CD8-positive, alpha-beta memory T cell (primary cell): ENCODE results near the gene CDC27. TPM values are rescaled to one million over a fixed set of nuclear protein-coding genes. Genes with fewer than 3 reads are reported as not detected.

ENCODE experiments used
- CTCF ChIA-PET: fragments of 350-600 bp; sonication (Branson Sonifier 250); formaldehyde crosslinking; loops from one replicate; lab custom pipeline; 2021; ENCODE audit warnings: antibody characterized with exemption; lab: Charles Lee
- POLR2A ChIA-PET: fragments of 350-600 bp; sonication (Branson Sonifier 250); formaldehyde crosslinking; loops from one replicate; lab custom pipeline; 2021; ENCODE audit warnings: antibody characterized with exemption; lab: Charles Lee
- DNase-seq, 5 donors: peaks; one replicate each; pipeline versions ENCODE4 v3.0.0 to v3.0.0-alpha.2; 2020 to 2022; ENCODE audit warnings: mixed read lengths in 1 of 5
- H3K27ac ChIP-seq: one replicate; pipeline ENCODE4 v1.7.0; 2013; ENCODE audit warnings: low read depth, mild to moderate bottlenecking, low read length, moderate library complexity
- H3K27me3 ChIP-seq: 2 replicates; pipeline ENCODE4 v1.7.0; 2013; ENCODE audit warnings: low read length, mild to moderate bottlenecking; ENCODE audit not compliant: insufficient read depth, poor library complexity, severe bottlenecking
- H3K36me3 ChIP-seq: 2 replicates; pipeline ENCODE4 v1.7.0; 2013; ENCODE audit warnings: mild to moderate bottlenecking, low read length, moderate library complexity; ENCODE audit not compliant: insufficient read depth
- H3K4me1 ChIP-seq: 2 replicates; pipeline ENCODE4 v1.7.0; 2013; ENCODE audit warnings: mild to moderate bottlenecking, low read length, moderate library complexity; ENCODE audit not compliant: insufficient read depth
- H3K4me3 ChIP-seq: 2 replicates; pipeline ENCODE4 v1.7.0; 2013; ENCODE audit warnings: mild to moderate bottlenecking, low read length
- H3K9me3 ChIP-seq: 2 replicates; pipeline ENCODE4 v1.7.0; 2013; ENCODE audit warnings: mild to moderate bottlenecking, low read length
- H3K27ac Mint-ChIP-seq, 8 donors: one replicate each; pipeline ENCODE4 v1.8.0; 2020 to 2021; ENCODE audit warnings: mixed read lengths in 8 of 8, mild to moderate bottlenecking in 6 of 8, inconsistent platforms in 3 of 8, moderate library complexity in 3 of 8
- H3K27me3 Mint-ChIP-seq, 2 donors: one replicate each; pipeline ENCODE4 v1.8.0; 2020 to 2021; ENCODE audit warnings: mixed read lengths in 2 of 2, mild to moderate bottlenecking in 1 of 2, moderate library complexity in 1 of 2
- H3K36me3 Mint-ChIP-seq, 3 donors: one replicate each; pipeline ENCODE4 v1.8.0; 2020 to 2021; ENCODE audit warnings: mixed read lengths in 3 of 3, inconsistent platforms in 1 of 3, mild to moderate bottlenecking in 1 of 3
- H3K4me1 Mint-ChIP-seq, 3 donors: one replicate each; pipeline ENCODE4 v1.8.0; 2020 to 2021; ENCODE audit warnings: mixed read lengths in 3 of 3, inconsistent platforms in 1 of 3, mild to moderate bottlenecking in 1 of 3
- H3K4me3 Mint-ChIP-seq, 7 donors: one replicate each; pipeline ENCODE4 v1.8.0; 2020 to 2021; ENCODE audit warnings: mixed read lengths in 7 of 7, mild to moderate bottlenecking in 6 of 7, moderate library complexity in 4 of 7, inconsistent platforms in 2 of 7
- H3K9me3 Mint-ChIP-seq, 5 donors: one replicate each; pipeline ENCODE4 v1.8.0; 2020 to 2022; ENCODE audit warnings: mixed read lengths in 5 of 5, mild to moderate bottlenecking in 3 of 5, moderate library complexity in 2 of 5, inconsistent platforms in 1 of 5
- polyA plus RNA-seq: library from polyadenylated mRNA; unstranded; fragments of 300-500 nt; fragmentation: Illumina TruSeq; gene quantifications from one replicate; pipeline ENCODE4 v1.2.3, GENCODE V29; 2021
- total RNA-seq, 2 experiments: library from RNA; stranded (reverse); gene quantifications; one replicate each; pipeline ENCODE4 v1.2.3, GENCODE V29; 2021

CDC27 gene
- total and polyA plus RNA-seq, 3 experiments from 2014 or later = 96.2 to 116 (median 113) TPM

DNA sequence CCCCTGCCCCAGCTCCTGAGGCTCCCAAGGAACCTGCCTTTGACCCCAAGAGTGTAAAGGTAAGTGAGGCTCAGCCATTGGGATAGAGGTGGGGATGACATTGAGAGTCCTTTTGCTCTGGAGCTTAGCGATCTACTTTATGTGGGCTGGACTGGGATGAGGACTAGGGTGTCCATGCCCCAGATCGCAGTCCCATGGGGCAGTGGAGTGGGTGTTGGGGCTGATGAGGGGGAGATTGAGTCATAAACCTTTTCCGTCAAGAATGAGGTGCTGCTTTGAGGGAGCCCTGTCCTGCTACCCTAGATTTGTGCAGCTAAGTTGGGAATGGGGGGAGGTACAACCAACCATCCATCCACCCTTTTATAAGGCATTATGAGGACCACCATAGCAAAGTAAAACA, 20.4 kb upstream of the CDC27 start:
- CTCF ChIA-PET = interaction anchor here (0.9 kb wide), 1 partner anchor 28 kb away, joined by 3 read pairs; no protein-coding TSS in a partner anchor
- POLR2A ChIA-PET = interaction anchor here (0.6 kb wide), 1 partner anchor 1757 kb away, joined by 3 read pairs; no protein-coding TSS in a partner anchor

DNA sequence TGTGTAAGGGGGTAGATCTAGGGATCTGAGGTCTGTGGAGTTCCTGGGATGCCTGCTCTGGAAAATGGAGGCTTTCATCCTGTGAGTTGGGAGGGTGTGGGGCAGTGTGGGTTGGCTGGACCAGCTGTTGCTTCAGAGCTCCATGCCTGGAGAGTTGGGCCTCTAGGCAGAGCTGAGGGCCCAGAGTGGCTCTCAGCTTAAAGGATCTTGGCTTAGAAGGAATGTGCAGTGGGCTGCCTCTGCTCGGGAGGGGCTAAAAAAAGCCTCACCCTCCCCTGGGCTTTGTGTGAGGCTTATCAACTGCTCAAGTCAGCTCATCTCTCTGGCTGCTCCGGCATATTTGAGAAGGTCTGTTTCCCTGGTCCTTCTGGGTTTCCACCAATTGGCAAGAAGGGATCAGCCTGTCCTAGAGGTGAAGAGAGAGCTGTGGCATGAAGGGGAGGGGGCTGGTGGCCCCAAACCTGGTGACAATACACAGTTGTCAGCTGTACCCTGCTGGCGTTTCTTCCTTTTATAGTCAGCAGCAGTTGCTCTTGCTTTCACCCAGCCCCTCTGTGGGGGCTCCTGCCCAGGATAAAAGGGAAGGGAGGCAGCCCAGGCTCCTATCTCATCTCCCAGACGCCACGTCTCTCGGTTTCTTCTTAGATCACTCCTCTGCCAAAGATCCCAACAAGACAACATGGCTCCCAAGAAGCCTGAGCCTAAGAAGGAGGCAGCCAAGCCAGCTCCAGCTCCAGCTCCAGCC, 19.8 kb upstream of the CDC27 start, which contains the start of gene MYL4:
MYL4 (plus strand) TSS at position 605 of the 745 bp plus-strand sequence; CDS start at position 680, 75 bp downstream.
- Mint-ChIP-seq H3K27me3 (peaks cover 4 to 5% of the 10 kb centered on the region in 2 donors), H3K27ac (peak within 1 kb of the TSS in 3 of 8 donors; percentile 8 to 77 (median 52)), H3K9me3 (no peaks in the 10 kb centered on the region), H3K4me1 (peaks cover 39 to 42% (median 39%) of the 10 kb centered on the region in 3 donors), H3K4me3 (no peak within 1 kb of the TSS), H3K36me3 (no peaks in the 10 kb centered on the region)
- Histone ChIP-seq H3K27ac (peak within 1 kb of the TSS; percentile 75), H3K36me3 (no peaks in the 10 kb centered on the region), H3K4me3 (no peak within 1 kb of the TSS), H3K27me3 (no peaks in the 10 kb centered on the region), H3K9me3 (no peaks in the 10 kb centered on the region), H3K4me1 (peaks cover 33% of the 10 kb centered on the region)
- DNase-seq = no peak
- ChIA-PET POLR2A (interaction anchor here (0.6 kb wide), 1 partner anchor 1486 kb away, joined by 5 read pairs; no protein-coding TSS in a partner anchor), CTCF (interaction anchor here (0.9 to 1.5 kb wide), 2 partner anchors 20 to 28 kb away, joined by 3 to 6 read pairs; no protein-coding TSS in a partner anchor)

More for the DNA sequence above, 20.4 kb upstream of the CDC27 start:
- no peaks in the 10 kb centered on the region for H3K36me3 Mint-ChIP-seq
- Histone ChIP-seq H3K27me3 (no peaks in the 10 kb centered on the region), H3K9me3 (no peaks in the 10 kb centered on the region), H3K4me3 (no peak overlapping the region), H3K4me1 (peaks cover 27% of the 10 kb centered on the region), H3K27ac (peak overlapping the region; percentile 75), H3K36me3 (no peaks in the 10 kb centered on the region)
- H3K4me1 Mint-ChIP-seq = peaks cover 33 to 36% (median 34%) of the 10 kb centered on the region in 3 donors
- H3K27ac Mint-ChIP-seq = no peak overlapping the region
- DNase-seq = no peak
- H3K9me3 Mint-ChIP-seq = no peaks in the 10 kb centered on the region
- no peak overlapping the region for H3K4me3 Mint-ChIP-seq
- peaks cover 4 to 5% of the 10 kb centered on the region in 2 donors for H3K27me3 Mint-ChIP-seq

DNA sequence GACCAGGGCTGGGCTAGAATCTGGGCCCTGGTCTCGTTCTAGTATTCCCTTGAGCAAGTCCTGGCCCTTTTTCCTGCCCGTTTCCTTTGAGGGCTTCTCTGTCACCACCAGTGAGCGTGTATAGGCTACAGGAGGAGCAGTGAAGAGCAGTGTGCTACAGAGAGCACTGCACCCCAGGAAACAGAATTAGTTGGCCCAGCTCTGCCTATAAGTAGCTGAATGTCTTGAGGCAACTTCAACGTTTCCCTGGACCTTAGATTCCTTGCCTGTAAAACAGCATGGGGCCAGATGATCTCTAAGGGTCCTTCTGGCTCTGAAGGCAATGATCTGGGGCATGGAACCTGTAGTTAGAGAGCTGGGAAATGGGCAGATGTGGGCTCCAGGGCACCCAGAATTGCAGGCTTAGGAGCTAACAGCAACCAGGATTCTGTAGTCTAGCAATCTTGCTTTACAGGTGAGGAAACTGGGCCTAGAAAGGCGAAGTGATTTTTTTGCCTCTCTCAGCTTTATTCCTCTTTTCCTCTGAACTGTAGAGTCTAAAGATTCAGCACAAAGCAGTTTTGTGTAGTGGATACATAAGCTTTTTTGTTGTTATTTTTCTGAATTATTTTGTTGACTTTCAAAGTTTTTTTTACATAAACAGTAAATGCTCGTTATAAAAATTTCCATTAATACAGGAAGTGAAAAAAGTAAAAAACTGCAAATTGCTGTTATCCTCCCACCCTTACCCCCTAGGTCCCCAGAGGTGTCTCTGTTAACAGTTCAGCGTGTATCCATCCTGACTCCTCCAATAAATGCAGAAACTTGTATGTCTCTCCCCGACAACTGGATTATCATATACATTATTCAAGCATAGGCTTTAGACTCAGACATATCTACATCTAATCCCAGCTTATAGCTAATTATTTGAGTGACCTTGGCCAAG, 18.3 kb upstream of the CDC27 start:
- DNase-seq = no peak
- ChIA-PET CTCF (interaction anchor here (1.2 to 1.5 kb wide), 2 partner anchors 12 to 22 kb away, joined by 3 to 6 read pairs; no protein-coding TSS in a partner anchor), POLR2A (interaction anchor here (0.9 kb wide), 1 partner anchor 10 kb away, joined by 3 read pairs; no protein-coding TSS in a partner anchor)
- Mint-ChIP-seq H3K9me3 (no peaks in the 10 kb centered on the region), H3K4me3 (no peak overlapping the region), H3K27ac (peak overlapping the region in 7 of 8 donors; percentile 8 to 97 (median 63)), H3K36me3 (no peaks in the 10 kb centered on the region), H3K4me1 (peaks cover 48 to 51% (median 49%) of the 10 kb centered on the region in 3 donors), H3K27me3 (peaks cover 3 to 5% of the 10 kb centered on the region in 2 donors)
- no peaks in the 10 kb centered on the region for H3K9me3 ChIP-seq
- peaks cover 39% of the 10 kb centered on the region for H3K4me1 ChIP-seq
- H3K4me3 ChIP-seq = no peak overlapping the region
- H3K27me3 ChIP-seq = no peaks in the 10 kb centered on the region
- H3K36me3 ChIP-seq = no peaks in the 10 kb centered on the region
- no peak overlapping the region for H3K27ac ChIP-seq

DNA sequence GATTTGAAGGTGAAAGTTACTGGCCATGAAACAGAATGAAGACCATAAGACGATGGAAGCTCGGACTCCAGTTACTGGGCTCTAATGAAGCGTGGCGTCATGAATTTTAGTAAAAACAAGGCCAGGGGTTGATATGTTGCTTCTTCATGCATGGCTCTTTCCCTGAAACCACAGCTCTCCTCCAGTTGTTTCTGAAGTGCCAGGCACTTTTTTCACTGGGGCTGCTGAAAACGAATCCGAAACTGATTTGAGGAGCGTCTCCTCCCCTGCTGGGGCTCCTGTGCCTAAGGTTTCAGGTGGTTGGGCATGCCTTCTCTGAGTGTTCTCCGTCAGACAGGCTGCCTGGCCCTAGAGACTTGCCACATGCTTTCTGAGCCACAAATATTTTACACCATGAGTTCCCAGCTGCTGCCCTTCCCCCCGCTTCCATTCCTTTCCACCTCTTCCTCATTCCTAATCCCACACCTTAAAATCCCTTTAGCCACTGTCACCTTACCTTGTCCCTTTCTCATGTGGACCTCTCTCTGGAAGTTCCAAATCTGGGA, 16.4 kb upstream of the CDC27 start:
- Mint-ChIP-seq H3K9me3 (no peaks in the 10 kb centered on the region), H3K27ac (peak overlapping the region; percentile 88 to 98 (median 96)), H3K36me3 (no peaks in the 10 kb centered on the region), H3K27me3 (peaks cover 0 to 2% of the 10 kb centered on the region in 2 donors), H3K4me3 (peak overlapping the region; percentile 65 to 93 (median 84)), H3K4me1 (peaks cover 50 to 57% (median 51%) of the 10 kb centered on the region in 3 donors)
- Histone ChIP-seq H3K27ac (peak overlapping the region; percentile 77), H3K36me3 (no peaks in the 10 kb centered on the region), H3K27me3 (no peaks in the 10 kb centered on the region), H3K4me3 (peak overlapping the region; percentile 45), H3K4me1 (peaks cover 39% of the 10 kb centered on the region), H3K9me3 (no peaks in the 10 kb centered on the region)
- CTCF ChIA-PET = interaction anchor here (1.1 to 1.8 kb wide), 5 partner anchors 10 to 30 kb away, joined by 3 to 8 read pairs (median 3); no protein-coding TSS in a partner anchor
- DNase-seq = peak; percentile 51 to 81 (median 67)
- POLR2A ChIA-PET = interaction anchor here (1.1 to 2.1 kb wide), 2 partner anchors 12 to 16 kb away, joined by 3 to 11 read pairs; partner anchors contain the start of gene CDC27

DNA sequence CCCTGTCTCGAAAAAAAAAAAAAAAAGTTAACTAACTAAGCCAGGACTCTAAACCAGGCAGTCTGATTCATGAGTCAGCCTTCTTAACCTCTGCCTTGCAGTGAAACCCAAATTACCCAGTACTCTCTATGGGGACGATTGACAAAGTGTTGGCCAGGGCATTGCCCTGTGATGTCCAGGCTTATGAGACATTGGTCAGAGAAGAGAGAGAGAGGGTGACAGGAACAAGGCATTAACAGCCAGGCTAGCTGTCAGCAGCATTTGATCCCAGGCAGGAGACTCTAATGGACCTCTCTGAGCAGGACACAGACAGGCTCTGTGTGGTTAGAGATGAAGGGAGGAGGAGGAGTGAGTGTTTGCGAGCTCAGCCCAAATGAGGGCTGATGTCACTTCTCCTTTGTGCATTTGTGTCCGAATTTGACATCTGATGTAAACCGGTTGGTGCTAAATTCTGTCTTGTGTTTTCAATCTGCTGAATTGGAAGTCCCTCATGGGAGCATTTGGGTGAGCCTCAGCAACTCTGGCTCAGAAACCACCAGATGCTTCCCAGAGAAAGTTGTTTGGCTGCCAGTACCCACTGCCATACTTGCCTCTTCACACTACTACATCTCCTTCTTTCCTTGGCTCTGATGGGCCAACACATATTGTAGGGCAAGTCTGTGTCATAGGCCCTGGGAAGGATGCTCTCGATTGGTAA, 15.8 kb upstream of the CDC27 start:
- CTCF ChIA-PET = interaction anchor here (0.9 to 1.8 kb wide), 6 partner anchors 9 to 25 kb away, joined by 3 to 8 read pairs (median 3); no protein-coding TSS in a partner anchor
- no peaks in the 10 kb centered on the region for H3K36me3 ChIP-seq
- peak overlapping the region; percentile 77 for H3K27ac ChIP-seq
- Mint-ChIP-seq H3K27me3 (peaks cover 0 to 2% of the 10 kb centered on the region in 2 donors), H3K4me1 (peaks cover 56 to 63% (median 57%) of the 10 kb centered on the region in 3 donors), H3K4me3 (peak overlapping the region; percentile 65 to 93 (median 84)), H3K36me3 (no peaks in the 10 kb centered on the region), H3K27ac (peak overlapping the region; percentile 88 to 98 (median 96)), H3K9me3 (no peaks in the 10 kb centered on the region)
- no peaks in the 10 kb centered on the region for H3K9me3 ChIP-seq
- H3K4me3 ChIP-seq = peak overlapping the region; percentile 45
- POLR2A ChIA-PET = interaction anchor here (2.1 kb wide), 1 partner anchor 15 kb away, joined by 11 read pairs; the partner anchor contains the start of gene CDC27
- no peaks in the 10 kb centered on the region for H3K27me3 ChIP-seq
- DNase-seq = peak in 3 of 5 donors; percentile 29 to 63 (median 43)
- peaks cover 44% of the 10 kb centered on the region for H3K4me1 ChIP-seq

DNA sequence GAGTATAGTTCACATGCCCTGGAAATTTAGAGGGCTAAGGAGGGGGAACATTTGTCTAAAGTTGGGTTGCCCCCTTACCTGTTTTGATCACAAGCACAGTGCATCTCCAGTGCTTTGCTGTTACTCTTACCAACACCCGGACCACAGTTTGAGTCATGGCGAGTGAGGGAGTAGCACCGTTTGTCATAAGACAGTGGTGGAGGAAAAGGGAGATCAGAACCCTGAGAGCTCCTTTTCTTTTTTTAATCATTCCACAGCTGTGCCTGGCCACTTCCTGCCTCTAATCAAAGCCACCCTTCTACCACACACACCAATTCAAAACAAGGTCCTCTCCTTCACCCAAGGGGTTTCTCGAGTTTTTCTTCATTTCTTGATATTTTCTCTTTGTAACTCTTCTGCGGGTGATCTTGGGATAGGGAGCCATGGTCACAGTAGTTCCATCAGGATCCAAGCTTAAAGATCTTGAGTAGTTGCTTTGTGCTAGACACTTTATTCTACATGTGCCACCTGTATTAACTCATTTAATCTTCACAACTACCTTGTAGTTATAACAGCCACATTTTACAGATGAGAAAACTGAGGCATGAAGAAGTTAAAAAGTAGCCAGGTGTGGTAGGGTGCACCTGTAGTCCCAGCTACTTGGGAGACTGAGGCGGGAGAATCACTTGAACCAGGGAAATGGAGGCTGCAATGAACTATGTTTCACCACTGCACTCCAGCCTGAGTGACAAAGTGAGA, 15.1 kb upstream of the CDC27 start:
- Mint-ChIP-seq H3K36me3 (no peaks in the 10 kb centered on the region), H3K4me3 (peak overlapping the region; percentile 65 to 93 (median 84)), H3K4me1 (peaks cover 57 to 65% (median 59%) of the 10 kb centered on the region in 3 donors), H3K9me3 (no peaks in the 10 kb centered on the region), H3K27me3 (peaks cover 0 to 2% of the 10 kb centered on the region in 2 donors), H3K27ac (peak overlapping the region; percentile 88 to 98 (median 96))
- no peaks in the 10 kb centered on the region for H3K9me3 ChIP-seq
- POLR2A ChIA-PET = interaction anchor here (1.0 to 2.1 kb wide), 3 partner anchors 14 to 15 kb away, joined by 3 to 11 read pairs (median 3); partner anchors contain the start of gene CDC27
- H3K4me3 ChIP-seq = peak overlapping the region; percentile 6
- CTCF ChIA-PET = interaction anchor here (0.9 to 1.8 kb wide), 5 partner anchors 8 to 25 kb away, joined by 3 to 8 read pairs (median 3); no protein-coding TSS in a partner anchor
- H3K36me3 ChIP-seq = no peaks in the 10 kb centered on the region
- DNase-seq = peak; percentile 20 to 74 (median 51)
- H3K27me3 ChIP-seq = no peaks in the 10 kb centered on the region
- H3K27ac ChIP-seq = peak overlapping the region; percentile 77
- H3K4me1 ChIP-seq = peaks cover 47% of the 10 kb centered on the region
